ENCODE data around the gene LGR6.

The LGR6 gene

DNA sequence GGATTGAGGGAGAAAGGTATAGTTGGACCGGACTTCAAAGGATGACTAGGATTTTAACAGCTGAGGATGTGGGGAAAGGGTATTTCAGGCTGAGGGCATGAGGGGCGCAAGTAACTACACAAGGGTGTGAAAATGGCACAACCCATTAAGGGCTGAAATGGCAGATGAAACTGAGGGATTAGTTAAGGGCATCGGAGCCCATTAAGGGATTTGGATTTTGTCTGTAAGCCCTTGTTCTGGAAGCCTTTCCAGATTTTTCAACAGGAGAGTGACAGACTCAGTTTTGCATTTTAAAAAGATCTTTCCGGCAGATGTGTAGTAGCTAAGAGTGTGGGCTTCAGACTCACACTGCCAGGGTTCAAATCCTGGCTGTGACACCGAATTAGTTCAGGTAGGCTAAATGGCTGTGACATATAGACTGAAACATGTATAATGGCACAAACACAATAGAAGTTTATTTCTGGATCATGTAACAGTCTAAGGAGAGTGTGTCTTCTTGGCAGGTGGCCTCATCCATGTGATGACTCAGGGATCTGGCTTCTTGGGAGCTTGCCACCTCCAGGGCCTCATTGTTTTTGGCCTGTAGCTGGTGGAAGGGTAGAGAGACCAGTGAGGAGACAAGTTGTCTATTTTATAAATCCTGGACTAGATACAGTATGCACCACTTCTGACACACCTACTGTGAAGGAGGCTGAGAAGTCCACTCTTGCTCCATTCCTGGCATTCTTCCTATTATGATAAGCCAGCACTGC is 98.5 kb downstream of the LGR6 start:
- DNase-seq = peak; percentile 88

DNA sequence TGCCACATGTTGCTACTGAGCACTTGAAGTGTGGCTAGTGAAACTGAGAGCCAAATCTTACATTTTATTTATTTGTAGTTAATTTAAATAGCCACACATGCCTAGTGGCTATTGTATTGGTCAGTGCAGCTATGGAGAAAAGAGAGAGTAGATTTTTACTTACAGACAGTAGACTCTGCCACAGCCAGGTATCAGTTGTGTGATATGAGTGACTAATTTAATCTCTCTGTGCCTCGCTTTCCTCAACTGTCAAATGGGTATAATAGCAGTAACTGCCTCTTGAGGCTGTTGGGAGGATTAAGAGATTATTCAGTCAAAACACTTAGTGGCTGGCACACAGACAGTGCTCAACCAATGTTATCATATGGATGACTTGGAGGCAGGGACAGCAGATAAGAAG is 99.2 kb downstream of the LGR6 start:
- DNase-seq = no peak

DNA sequence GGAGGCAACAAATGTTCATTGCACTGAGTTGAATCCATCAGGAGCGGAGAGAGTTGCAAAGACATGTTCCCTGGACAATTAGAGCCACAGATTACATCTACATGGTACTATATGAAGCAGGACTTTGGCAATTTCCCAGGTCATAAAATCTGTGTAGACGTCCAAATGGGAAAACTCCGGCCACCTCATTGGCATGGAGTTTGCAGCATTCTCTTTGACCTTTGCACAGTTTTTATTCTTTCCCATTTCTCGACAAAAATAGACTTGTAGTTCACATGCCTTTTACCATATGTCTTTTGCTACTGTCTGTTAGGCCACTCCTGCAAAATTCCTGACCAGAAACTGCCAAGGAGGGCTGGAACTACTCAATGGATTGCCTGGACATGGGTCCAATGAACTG is 100.0 kb downstream of the LGR6 start:
- DNase-seq = no peak

GRCh38 chr1:202302166-202302565 is 108.6 kb downstream of the LGR6 start:
- DNase-seq = no peak

- DNase-seq = no peak
These were observed 110.8 kb downstream of the LGR6 start for GRCh38 chr1:202304375-202304774.

- no peak for DNase-seq
These were observed 111.6 kb downstream of the LGR6 start for GRCh38 chr1:202305168-202305567.

- DNase-seq = no peak
These were observed 113.1 kb downstream of the LGR6 start for GRCh38 chr1:202306535-202307345.

GRCh38 chr1:202310071-202310725 is 116.6 kb downstream of the LGR6 start:
- no peak for DNase-seq

GRCh38 chr1:202310746-202311145 is 117.1 kb downstream of the LGR6 start:
- no peak for DNase-seq

GRCh38 chr1:202311875-202312635 is 118.5 kb downstream of the LGR6 start:
- peak; percentile 22 for DNase-seq

- DNase-seq = peak; percentile 45
These were observed 122.1 kb downstream of the LGR6 start for GRCh38 chr1:202315576-202316168.

GRCh38 chr1:202316186-202316585 is 122.6 kb downstream of the LGR6 start:
- DNase-seq = no peak

DNA sequence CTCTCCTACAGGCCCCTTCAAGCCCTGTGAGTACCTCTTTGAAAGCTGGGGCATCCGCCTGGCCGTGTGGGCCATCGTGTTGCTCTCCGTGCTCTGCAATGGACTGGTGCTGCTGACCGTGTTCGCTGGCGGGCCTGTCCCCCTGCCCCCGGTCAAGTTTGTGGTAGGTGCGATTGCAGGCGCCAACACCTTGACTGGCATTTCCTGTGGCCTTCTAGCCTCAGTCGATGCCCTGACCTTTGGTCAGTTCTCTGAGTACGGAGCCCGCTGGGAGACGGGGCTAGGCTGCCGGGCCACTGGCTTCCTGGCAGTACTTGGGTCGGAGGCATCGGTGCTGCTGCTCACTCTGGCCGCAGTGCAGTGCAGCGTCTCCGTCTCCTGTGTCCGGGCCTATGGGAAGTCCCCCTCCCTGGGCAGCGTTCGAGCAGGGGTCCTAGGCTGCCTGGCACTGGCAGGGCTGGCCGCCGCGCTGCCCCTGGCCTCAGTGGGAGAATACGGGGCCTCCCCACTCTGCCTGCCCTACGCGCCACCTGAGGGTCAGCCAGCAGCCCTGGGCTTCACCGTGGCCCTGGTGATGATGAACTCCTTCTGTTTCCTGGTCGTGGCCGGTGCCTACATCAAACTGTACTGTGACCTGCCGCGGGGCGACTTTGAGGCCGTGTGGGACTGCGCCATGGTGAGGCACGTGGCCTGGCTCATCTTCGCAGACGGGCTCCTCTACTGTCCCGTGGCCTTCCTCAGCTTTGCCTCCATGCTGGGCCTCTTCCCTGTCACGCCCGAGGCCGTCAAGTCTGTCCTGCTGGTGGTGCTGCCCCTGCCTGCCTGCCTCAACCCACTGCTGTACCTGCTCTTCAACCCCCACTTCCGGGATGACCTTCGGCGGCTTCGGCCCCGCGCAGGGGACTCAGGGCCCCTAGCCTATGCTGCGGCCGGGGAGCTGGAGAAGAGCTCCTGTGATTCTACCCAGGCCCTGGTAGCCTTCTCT is 124.6 kb downstream of the LGR6 start:
- DNase-seq = no peak

DNA sequence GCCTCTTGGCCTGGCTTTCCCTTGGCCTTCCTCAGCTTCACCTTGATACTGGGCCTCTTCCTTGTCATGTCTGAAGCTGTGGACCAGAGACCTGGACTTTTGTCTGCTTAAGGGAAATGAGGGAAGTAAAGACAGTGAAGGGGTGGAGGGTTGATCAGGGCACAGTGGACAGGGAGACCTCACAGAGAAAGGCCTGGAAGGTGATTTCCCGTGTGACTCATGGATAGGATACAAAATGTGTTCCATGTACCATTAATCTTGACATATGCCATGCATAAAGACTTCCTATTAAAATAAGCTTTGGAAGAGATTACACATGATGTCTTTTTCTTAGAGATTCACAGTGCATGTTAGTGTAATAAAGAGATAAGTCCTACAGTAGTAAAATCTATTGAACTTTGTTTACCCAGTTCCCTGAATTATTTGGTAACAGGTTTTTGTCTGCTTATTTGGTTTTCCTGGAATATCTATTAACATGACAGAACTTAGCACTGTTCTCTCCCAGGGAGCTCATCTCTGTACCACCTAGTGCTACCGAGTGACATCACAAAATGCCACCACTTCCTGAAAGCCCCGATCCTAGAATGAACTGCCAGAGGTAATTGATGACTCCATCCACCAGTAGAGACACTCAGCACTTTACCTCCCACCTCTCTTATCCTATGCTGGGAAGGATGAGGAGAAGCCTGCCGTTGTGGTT is 125.9 kb downstream of the LGR6 start:
- no peak for DNase-seq

DNA sequence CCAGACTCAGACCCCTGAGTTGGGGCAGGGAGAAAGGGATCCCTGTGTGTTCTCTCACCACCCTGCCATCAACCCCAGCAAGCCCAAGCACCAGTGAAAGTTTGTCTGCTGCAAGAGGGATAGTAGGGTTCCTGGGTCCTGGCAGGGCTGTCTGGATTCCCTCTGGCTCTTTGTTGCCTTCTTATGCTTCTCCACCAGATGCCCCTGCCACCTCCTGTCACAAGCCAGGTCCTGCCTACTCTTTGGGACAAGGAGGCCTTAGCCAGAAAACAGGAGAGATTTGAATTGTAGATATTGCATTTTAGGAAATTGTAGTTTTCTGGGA is 126.4 kb downstream of the LGR6 start:
- no peak for DNase-seq

DNA sequence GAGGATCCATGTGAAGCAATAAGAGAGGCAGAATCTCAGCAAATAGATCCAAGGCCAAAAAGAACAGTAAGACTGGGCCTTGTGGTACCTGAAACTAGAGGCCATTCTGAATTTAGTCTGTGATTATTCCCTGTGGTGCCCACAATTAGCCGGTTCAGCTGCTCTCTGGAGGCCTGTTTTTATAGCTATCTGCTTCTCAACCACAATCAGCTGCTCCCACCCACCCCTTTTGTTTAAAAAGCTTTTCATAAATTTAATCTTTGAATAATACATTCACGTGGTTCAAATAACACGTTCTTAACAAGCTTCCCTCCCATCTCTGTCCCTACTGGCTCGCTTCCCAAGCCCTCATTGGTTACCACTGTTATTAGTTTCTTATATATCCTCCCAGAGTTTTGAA is 130.1 kb downstream of the LGR6 start:
- no peak for DNase-seq

DNA sequence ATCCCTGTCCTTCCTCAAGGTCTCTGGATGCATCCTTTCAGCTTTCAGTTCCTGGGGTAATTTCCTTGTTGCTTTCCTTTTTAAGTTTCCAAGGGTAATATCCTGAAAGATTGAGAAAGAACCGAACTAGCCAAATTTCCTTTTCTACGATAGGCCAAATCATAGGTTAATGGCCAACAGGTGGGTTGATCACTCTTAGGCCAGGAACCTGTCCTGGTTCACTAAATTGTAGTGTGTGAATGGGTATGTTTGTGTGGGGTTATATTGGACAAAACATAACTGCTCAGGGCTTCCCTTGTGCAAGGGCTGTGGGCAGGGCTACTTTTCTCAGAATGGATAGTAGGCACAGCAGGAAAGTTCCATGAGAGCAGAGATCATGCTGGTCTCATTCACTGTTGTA is 131.0 kb downstream of the LGR6 start:
- no peak for DNase-seq

DNA sequence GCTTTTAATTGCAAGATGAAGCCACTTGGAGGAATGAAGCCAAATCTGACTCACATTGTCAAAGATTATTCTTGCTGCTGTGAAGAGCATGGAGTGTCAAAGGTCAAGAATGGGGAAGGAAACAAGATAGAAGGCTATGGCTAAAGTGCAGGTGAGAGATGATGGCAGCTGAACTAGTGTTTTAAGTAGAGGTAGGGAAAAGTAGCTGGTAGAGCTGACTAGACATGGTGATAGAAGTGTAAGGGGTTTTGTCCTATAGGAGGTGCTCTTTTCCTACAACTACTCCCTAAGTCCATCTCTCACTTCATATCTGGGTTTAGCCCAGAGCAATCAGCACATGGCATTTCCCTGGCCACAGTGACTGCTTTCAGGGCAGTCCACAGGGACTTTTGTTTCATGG is 136.3 kb downstream of the LGR6 start:
- DNase-seq = no peak

DNA sequence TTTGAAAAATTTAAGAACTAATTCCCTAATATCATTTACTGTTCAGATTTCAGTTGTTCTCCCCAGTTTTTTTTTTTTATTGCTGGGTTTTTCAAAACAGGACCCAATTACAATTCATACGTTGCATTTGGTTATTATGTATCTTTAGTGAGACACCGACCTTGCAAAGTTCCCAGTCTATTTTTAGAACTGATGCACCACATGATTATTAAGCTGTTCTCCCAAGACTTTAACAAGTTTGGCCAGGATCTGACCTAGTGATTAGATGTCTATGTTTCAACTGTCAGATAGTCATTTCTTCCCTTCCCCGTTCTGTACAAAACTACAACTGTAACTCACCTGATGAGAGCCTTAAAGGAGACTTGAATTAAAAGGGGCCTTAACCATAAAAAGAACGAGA is 140.3 kb downstream of the LGR6 start:
- DNase-seq = no peak

DNA sequence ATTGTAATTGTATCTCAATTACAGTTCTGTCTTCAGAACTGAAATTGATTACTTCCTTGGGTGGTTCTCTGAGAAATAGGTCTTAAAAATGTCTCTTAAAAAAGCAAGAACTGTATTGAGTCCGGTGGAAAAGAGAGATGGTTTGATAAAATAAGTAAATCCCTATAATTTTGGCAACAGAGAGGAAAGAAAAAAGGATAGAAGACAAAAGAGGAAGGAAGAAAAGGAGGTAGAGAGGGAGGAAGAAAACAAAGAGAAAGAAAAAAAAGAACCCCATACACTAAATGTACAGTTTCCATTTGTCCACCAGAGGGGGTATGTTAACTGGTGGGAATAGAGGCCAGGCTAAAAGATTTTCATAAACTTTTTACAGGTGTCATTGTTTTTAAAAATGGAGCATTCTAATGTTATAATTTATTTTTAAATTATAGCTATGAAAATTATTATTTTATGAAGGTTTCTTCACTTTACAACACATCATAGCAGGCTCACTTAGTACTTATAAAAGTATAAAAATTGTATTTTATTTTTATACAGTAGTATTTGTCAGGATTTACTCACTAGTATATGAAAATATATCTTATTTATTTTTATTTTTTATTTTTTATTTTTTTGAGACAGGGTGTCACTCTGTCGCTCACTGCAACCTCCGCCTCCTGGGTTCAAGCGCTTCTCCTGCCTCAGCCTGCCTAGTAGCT is 150.2 kb downstream of the LGR6 start:
- DNase-seq = peak; percentile 22

All from NCI-H226 (cell line).